ENCODE results near the gene KCNN1.

DNA sequence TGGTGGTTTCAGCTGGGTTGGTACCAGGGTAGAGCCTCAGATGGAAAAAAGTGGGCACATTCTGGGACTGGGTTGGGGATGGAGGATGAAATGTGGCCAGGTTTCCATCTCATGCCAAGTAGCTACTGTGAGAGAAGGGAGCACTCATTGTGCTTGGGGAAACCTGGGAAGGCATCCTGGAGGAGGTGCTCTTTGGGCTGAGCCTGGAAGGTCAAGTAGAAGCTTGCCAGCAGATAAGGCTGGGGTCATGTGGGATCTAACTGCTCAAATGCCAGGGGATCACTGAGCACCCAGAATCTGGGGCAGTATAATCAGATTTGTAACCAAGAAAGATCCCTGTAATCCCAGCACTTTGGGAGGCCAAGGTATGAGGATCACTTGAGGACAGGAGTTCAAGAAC lies 9.0 kb upstream of the KCNN1 start:
- TF ChIP-seq, protein P1, sequence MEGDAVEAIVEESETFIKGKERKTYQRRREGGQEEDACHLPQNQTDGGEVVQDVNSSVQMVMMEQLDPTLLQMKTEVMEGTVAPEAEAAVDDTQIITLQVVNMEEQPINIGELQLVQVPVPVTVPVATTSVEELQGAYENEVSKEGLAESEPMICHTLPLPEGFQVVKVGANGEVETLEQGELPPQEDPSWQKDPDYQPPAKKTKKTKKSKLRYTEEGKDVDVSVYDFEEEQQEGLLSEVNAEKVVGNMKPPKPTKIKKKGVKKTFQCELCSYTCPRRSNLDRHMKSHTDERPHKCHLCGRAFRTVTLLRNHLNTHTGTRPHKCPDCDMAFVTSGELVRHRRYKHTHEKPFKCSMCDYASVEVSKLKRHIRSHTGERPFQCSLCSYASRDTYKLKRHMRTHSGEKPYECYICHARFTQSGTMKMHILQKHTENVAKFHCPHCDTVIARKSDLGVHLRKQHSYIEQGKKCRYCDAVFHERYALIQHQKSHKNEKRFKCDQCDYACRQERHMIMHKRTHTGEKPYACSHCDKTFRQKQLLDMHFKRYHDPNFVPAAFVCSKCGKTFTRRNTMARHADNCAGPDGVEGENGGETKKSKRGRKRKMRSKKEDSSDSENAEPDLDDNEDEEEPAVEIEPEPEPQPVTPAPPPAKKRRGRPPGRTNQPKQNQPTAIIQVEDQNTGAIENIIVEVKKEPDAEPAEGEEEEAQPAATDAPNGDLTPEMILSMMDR (IDR thresholded peaks at IDR 0.05; ENCODE audit: insufficient read depth, low read depth, low read length) = no peak
- no peak for TF ChIP-seq EZH2 (IDR thresholded peaks at IDR 0.05; ENCODE audit: insufficient read depth, low read length)
